ENCODE data around the gene FNBP1L. TPM values are rescaled to one million over a fixed set of nuclear protein-coding genes. Genes with fewer than 3 reads are reported as not detected.

FNBP1L gene
- total and polyA plus RNA-seq, 2 donors from 2014 or later = 32.7 to 57.3 TPM

- FAIRE-seq = no peak
- Histone ChIP-seq H3K27ac (ENCODE audit: low read depth in 2 of 2, low read length in 2 of 2) (no peak overlapping the region), H3K4me1 (ENCODE audit: control insufficient read depth in 2 of 3, insufficient read depth in 2 of 3, low read depth in 1 of 3, low read length in 3 of 3) (no peaks in the 10 kb centered on the region), H3K36me3 (ENCODE audit: control insufficient read depth in 2 of 3, insufficient read depth in 3 of 3, low read length in 3 of 3) (peaks cover 0 to 13% (median 4%) of the 10 kb centered on the region in 3 donors), H3K9ac (ENCODE audit: low read length in 3 of 3) (no peak overlapping the region), H3K27me3 (ENCODE audit: control insufficient read depth, insufficient read depth, low read length) (no peaks in the 10 kb centered on the region), H3K9me3 (ENCODE audit: control insufficient read depth in 2 of 3, insufficient read depth in 1 of 3, low read length in 3 of 3) (no peaks in the 10 kb centered on the region), H3K4me3 (ENCODE audit: low read length in 3 of 3) (no peak overlapping the region)
- intact Hi-C loops (cut with DNase I) = no loop called here
- no peak for DNase-seq
- no peak for TF ChIP-seq CTCF (IDR thresholded peaks at IDR 0.05; ENCODE audit: borderline replicate concordance, extremely low read depth, insufficient read depth)
Observed at GRCh38 chr1:93532780-93533378, 85.0 kb downstream of the FNBP1L start.

GRCh38 chr1:93533677-93534076 lies 85.8 kb downstream of the FNBP1L start:
- no peak for TF ChIP-seq CTCF (IDR thresholded peaks at IDR 0.05; ENCODE audit: borderline replicate concordance, extremely low read depth, insufficient read depth)
- H3K9me3 ChIP-seq (ENCODE audit: control insufficient read depth in 2 of 3, insufficient read depth in 1 of 3, low read length in 3 of 3) = no peaks in the 10 kb centered on the region
- no peaks in the 10 kb centered on the region for H3K27me3 ChIP-seq (ENCODE audit: control insufficient read depth, insufficient read depth, low read length)
- no peak overlapping the region for H3K27ac ChIP-seq (ENCODE audit: low read depth in 2 of 2, low read length in 2 of 2)
- no peaks in the 10 kb centered on the region for H3K4me1 ChIP-seq (ENCODE audit: control insufficient read depth in 2 of 3, insufficient read depth in 2 of 3, low read depth in 1 of 3, low read length in 3 of 3)
- no peak overlapping the region for H3K4me3 ChIP-seq (ENCODE audit: low read length in 3 of 3)
- H3K9ac ChIP-seq (ENCODE audit: low read length in 3 of 3) = no peak overlapping the region
- no peak for DNase-seq
- peaks cover 0 to 13% (median 4%) of the 10 kb centered on the region in 3 donors for H3K36me3 ChIP-seq (ENCODE audit: control insufficient read depth in 2 of 3, insufficient read depth in 3 of 3, low read length in 3 of 3)
- FAIRE-seq = no peak
- intact Hi-C loops (cut with DNase I) = no loop called here

- Histone ChIP-seq H3K4me1 (ENCODE audit: control insufficient read depth in 2 of 3, insufficient read depth in 2 of 3, low read depth in 1 of 3, low read length in 3 of 3) (no peaks in the 10 kb centered on the region), H3K9ac (ENCODE audit: low read length in 3 of 3) (no peak overlapping the region), H3K4me3 (ENCODE audit: low read length in 3 of 3) (no peak overlapping the region), H3K27me3 (ENCODE audit: control insufficient read depth, insufficient read depth, low read length) (no peaks in the 10 kb centered on the region), H3K9me3 (ENCODE audit: control insufficient read depth in 2 of 3, insufficient read depth in 1 of 3, low read length in 3 of 3) (no peaks in the 10 kb centered on the region), H3K36me3 (ENCODE audit: control insufficient read depth in 2 of 3, insufficient read depth in 3 of 3, low read length in 3 of 3) (peaks cover 0 to 5% (median 0%) of the 10 kb centered on the region in 3 donors), H3K27ac (ENCODE audit: low read depth in 2 of 2, low read length in 2 of 2) (no peak overlapping the region)
- FAIRE-seq (no peak), DNase-seq (no peak)
- TF ChIP-seq CTCF (IDR thresholded peaks at IDR 0.05; ENCODE audit: borderline replicate concordance, extremely low read depth, insufficient read depth) = no peak
- intact Hi-C loops (cut with DNase I) = no loop called here
Observed at GRCh38 chr1:93537396-93537795, 89.5 kb downstream of the FNBP1L start.

GRCh38 chr1:93537924-93538323 lies 90.0 kb downstream of the FNBP1L start:
- Histone ChIP-seq H3K27me3 (ENCODE audit: control insufficient read depth, insufficient read depth, low read length) (no peaks in the 10 kb centered on the region), H3K9me3 (ENCODE audit: control insufficient read depth in 2 of 3, insufficient read depth in 1 of 3, low read length in 3 of 3) (no peaks in the 10 kb centered on the region), H3K4me3 (ENCODE audit: low read length in 3 of 3) (no peak overlapping the region), H3K4me1 (ENCODE audit: control insufficient read depth in 2 of 3, insufficient read depth in 2 of 3, low read depth in 1 of 3, low read length in 3 of 3) (no peaks in the 10 kb centered on the region), H3K9ac (ENCODE audit: low read length in 3 of 3) (no peak overlapping the region), H3K36me3 (ENCODE audit: control insufficient read depth in 2 of 3, insufficient read depth in 3 of 3, low read length in 3 of 3) (peaks cover 0 to 5% (median 0%) of the 10 kb centered on the region in 3 donors), H3K27ac (ENCODE audit: low read depth in 2 of 2, low read length in 2 of 2) (no peak overlapping the region)
- no peak for TF ChIP-seq CTCF (IDR thresholded peaks at IDR 0.05; ENCODE audit: borderline replicate concordance, extremely low read depth, insufficient read depth)
- no peak for DNase-seq
- FAIRE-seq = peak; percentile 73
- intact Hi-C loops (cut with DNase I) = no loop called here

Measured in kidney (tissue), 14 donors.